HepG2 (cell line): ENCODE data around the gene RAB42. TPM values are rescaled to one million over a fixed set of nuclear protein-coding genes. Genes with fewer than 3 reads are reported as not detected.

Experiments
- FOSL2 ChIP-seq: sonication (generic); formaldehyde crosslinking; IDR thresholded peaks from 2 replicates; pipeline ENCODE4 v1.4.0; 2020; ENCODE audit warnings: missing genetic modification reagents
- JDP2 ChIP-seq: sonication (generic); formaldehyde crosslinking; IDR thresholded peaks from 2 replicates; pipeline ENCODE4 v1.8.1; 2022; ENCODE audit warnings: missing genetic modification reagents, borderline replicate concordance
- NPAS2 ChIP-seq: sonication (generic); formaldehyde crosslinking; IDR thresholded peaks from 2 replicates; pipeline ENCODE4 v1.8.0; 2022; ENCODE audit warnings: mild to moderate bottlenecking, missing genetic modification reagents, borderline replicate concordance
- PAF1 ChIP-seq: IDR thresholded peaks from 2 replicates; pipeline ENCODE4 v1.6.1; 2016; ENCODE audit warnings: missing genetic modification reagents, missing compliant biosample characterization
- PHF8 ChIP-seq: sonication (generic); formaldehyde crosslinking; IDR thresholded peaks from 2 replicates; pipeline ENCODE4 v1.5.0; 2020; ENCODE audit warnings: missing genetic modification reagents
- PLRG1 ChIP-seq: fragments of 450-650 bp; conservative IDR thresholded peaks from 2 replicates; pipeline ENCODE4 v1.6.1; 2016
- RARA ChIP-seq: IDR thresholded peaks from 2 replicates; pipeline ENCODE4 v1.6.1; 2016; ENCODE audit warnings: missing genetic modification reagents, missing compliant biosample characterization
- RBAK ChIP-seq: sonication (generic); formaldehyde crosslinking; IDR thresholded peaks from 2 replicates; pipeline ENCODE4 v1.5.1; 2020; ENCODE audit warnings: mild to moderate bottlenecking, missing genetic modification reagents
- RBM22 ChIP-seq: fragments of 200-400 bp; formaldehyde crosslinking; optimal IDR thresholded peaks from 2 replicates; pipeline ENCODE3; 2017; ENCODE audit warnings: mild to moderate bottlenecking, low read length, moderate library complexity
- RORA ChIP-seq: sonication (generic); formaldehyde crosslinking; IDR thresholded peaks from 2 replicates; pipeline ENCODE4 v1.5.0; 2020; ENCODE audit warnings: mild to moderate bottlenecking, missing genetic modification reagents, moderate library complexity
- SIN3B ChIP-seq: fragments of 150-350 bp; IDR thresholded peaks from 2 replicates; pipeline ENCODE4 v1.6.1; 2014; ENCODE audit warnings: low read length
- SIX1 ChIP-seq: sonication (generic); formaldehyde crosslinking; IDR thresholded peaks from 2 replicates; pipeline ENCODE4 v1.4.0; 2020; ENCODE audit warnings: missing genetic modification reagents, borderline replicate concordance
- SMAD1 ChIP-seq: sonication (generic); formaldehyde crosslinking; IDR thresholded peaks from 2 replicates; pipeline ENCODE4 v1.4.0; 2020; ENCODE audit warnings: missing genetic modification reagents, low read depth, mild to moderate bottlenecking, borderline replicate concordance
- STAG1 ChIP-seq: sonication (generic); formaldehyde crosslinking; IDR thresholded peaks from 2 replicates; pipeline ENCODE4 v1.4.0; 2020; ENCODE audit warnings: missing genetic modification reagents
- ZKSCAN5 ChIP-seq: sonication (generic); formaldehyde crosslinking; IDR thresholded peaks from 2 replicates; pipeline ENCODE4 v1.5.1; 2020; ENCODE audit warnings: mild to moderate bottlenecking, missing genetic modification reagents
- ZNF841 ChIP-seq: sonication (generic); formaldehyde crosslinking; IDR thresholded peaks from 2 replicates; pipeline ENCODE4 v1.8.1; 2023; ENCODE audit warnings: missing genetic modification reagents, borderline replicate concordance
- polyA plus RNA-seq, 8 experiments: library from polyadenylated mRNA; depleted of rRNA in 3 of 8; stranded (reverse) in 7 of 8; unstranded in 1 of 8; fragments of >200 nt; fragmentation: Illumina TruSeq in 4 of 8; extraction: Trizol in 4 of 8; gene quantifications; 2 replicates each; pipeline versions ENCODE4 v1.2.1 to v1.2.3, GENCODE V29; 2011 to 2016; ENCODE audit warnings: low read depth in 4 of 8, missing spikeins in 1 of 8, mixed read lengths in 1 of 8; ENCODE audit not compliant: insufficient read depth in 1 of 8
- total RNA-seq, 5 experiments: library from RNA; depleted of rRNA; stranded (reverse); fragments of >200 nt; fragmentation: Illumina TruSeq; extraction: Trizol; gene quantifications; 2 replicates each; pipeline ENCODE4 v1.2.3, GENCODE V29; 2016; ENCODE audit warnings: low read depth in 1 of 5
- TF ChIP-seq, protein P1 (sequence below): sonication (generic); formaldehyde crosslinking; IDR thresholded peaks from 2 replicates; pipeline ENCODE4 v1.5.0; 2020; ENCODE audit warnings: mild to moderate bottlenecking, missing genetic modification reagents
- TF ChIP-seq, protein P2 (sequence below): sonication (generic); formaldehyde crosslinking; IDR thresholded peaks from 2 replicates; pipeline ENCODE4 v1.4.0; 2020; ENCODE audit warnings: mild to moderate bottlenecking, missing genetic modification reagents

Gene RAB42
- total and polyA plus RNA-seq, 2 of the 13 experiments (the other 11 are each of a cell fraction or from before 2014, with no cell fraction given) = 10.4 to 166 TPM

GRCh38 chr1:28581531-28582247, 10.4 kb upstream of the RAB42 start (continued):
- no peak for TF ChIP-seq NPAS2 (CRISPR knock-in tag)
- TF ChIP-seq SMAD1 (CRISPR knock-in tag) = no peak
- peak; percentile 64 for TF ChIP-seq RARA (CRISPR knock-in tag)
- TF ChIP-seq JDP2 (CRISPR knock-in tag) = no peak
- TF ChIP-seq PHF8 (CRISPR knock-in tag) = peak; percentile 89
- TF ChIP-seq, protein P1, sequence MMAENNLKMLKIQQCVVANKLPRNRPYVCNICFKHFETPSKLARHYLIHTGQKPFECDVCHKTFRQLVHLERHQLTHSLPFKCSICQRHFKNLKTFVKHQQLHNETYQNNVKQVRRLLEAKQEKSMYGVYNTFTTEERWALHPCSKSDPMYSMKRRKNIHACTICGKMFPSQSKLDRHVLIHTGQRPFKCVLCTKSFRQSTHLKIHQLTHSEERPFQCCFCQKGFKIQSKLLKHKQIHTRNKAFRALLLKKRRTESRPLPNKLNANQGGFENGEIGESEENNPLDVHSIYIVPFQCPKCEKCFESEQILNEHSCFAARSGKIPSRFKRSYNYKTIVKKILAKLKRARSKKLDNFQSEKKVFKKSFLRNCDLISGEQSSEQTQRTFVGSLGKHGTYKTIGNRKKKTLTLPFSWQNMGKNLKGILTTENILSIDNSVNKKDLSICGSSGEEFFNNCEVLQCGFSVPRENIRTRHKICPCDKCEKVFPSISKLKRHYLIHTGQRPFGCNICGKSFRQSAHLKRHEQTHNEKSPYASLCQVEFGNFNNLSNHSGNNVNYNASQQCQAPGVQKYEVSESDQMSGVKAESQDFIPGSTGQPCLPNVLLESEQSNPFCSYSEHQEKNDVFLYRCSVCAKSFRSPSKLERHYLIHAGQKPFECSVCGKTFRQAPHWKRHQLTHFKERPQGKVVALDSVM (CRISPR knock-in tag) = peak; percentile 74
- TF ChIP-seq STAG1 (CRISPR knock-in tag) = peak; percentile 15; the same call in 1 of the 2 replicates
- TF ChIP-seq RBM22 = peak; percentile 50
- no peak; the same call in 1 of the 2 replicates for TF ChIP-seq ZKSCAN5 (CRISPR knock-in tag)
- TF ChIP-seq, protein P2, sequence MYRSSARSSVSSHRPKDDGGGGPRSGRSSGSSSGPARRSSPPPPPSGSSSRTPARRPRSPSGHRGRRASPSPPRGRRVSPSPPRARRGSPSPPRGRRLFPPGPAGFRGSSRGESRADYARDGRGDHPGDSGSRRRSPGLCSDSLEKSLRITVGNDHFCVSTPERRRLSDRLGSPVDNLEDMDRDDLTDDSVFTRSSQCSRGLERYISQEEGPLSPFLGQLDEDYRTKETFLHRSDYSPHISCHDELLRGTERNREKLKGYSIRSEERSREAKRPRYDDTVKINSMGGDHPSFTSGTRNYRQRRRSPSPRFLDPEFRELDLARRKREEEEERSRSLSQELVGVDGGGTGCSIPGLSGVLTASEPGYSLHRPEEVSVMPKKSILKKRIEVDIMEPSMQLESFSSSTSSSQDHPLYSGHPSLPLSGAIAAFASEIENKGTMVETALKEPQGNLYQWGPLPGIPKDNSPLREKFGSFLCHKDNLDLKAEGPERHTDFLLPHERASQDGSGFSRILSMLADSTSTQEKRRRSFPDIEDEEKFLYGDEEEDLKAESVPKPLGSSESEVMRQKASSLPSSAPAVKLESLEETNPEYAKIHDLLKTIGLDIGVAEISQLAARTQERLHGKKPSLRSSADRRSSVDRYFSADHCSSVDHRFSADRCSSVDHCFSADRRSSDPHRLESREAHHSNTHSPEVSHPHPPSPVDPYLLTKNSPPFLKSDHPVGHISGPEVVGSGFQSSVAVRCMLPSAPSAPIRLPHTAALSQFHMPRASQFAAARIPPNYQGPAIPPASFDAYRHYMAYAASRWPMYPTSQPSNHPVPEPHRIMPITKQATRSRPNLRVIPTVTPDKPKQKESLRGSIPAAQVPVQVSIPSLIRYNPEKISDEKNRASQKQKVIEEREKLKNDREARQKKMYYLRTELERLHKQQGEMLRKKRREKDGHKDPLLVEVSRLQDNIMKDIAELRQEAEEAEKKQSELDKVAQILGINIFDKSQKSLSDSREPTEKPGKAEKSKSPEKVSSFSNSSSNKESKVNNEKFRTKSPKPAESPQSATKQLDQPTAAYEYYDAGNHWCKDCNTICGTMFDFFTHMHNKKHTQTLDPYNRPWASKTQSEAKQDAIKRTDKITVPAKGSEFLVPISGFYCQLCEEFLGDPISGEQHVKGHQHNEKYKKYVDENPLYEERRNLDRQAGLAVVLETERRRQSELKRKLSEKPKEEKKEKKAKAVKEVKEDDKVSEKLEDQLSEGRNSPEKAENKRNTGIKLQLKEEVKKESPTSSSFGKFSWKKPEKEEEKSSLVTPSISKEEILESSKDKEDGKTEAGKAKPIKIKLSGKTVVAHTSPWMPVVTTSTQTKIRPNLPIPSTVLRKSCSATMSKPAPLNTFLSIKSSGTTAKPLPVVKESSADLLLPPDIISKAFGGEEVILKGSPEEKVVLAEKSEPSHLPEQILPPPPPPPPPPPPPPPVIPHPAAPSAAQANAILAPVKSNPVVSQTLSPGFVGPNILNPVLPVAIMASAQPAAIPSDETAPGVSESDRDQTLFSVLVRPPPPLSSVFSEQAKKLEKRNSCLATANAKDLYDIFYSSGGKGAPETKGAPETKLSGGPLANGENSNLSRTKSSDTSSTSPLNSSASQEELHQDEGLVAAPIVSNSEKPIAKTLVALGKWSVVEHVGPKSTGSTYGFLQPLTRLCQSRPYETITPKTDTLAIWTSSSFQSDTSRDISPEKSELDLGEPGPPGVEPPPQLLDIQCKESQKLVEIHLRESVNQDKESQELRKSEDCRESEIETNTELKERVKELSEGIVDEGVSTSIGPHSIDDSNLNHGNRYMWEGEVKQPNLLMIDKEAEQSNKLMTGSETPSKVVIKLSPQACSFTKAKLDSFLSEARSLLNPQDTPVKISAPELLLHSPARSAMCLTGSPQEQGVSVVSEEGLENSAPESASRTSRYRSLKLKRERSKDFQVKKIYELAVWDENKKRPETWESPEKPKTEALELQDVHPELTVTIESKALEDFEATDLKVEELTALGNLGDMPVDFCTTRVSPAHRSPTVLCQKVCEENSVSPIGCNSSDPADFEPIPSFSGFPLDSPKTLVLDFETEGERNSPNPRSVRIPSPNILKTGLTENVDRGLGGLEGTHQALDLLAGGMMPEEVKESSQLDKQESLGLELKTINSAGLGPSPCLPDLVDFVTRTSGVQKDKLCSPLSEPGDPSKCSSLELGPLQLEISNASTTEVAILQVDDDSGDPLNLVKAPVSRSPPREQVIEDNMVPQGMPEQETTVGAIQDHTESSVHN = no peak
- TF ChIP-seq PAF1 (CRISPR knock-in tag) = peak; percentile 76; the same call in 1 of the 2 replicates
- no peak for TF ChIP-seq PLRG1
- TF ChIP-seq FOSL2 (CRISPR knock-in tag) = peak; percentile 63
- TF ChIP-seq SIX1 (CRISPR knock-in tag) = peak; percentile 61; the same call in 1 of the 2 replicates
- 0 out of 2 replicates have a peak, but pooled peaks have one; percentile 40 for TF ChIP-seq ZNF841 (CRISPR knock-in tag)
- TF ChIP-seq RORA = no peak
- no peak for TF ChIP-seq RBAK (CRISPR knock-in tag)
- no peak for TF ChIP-seq SIN3B
